K562 (cell line): ENCODE results near the gene EEF1AKMT1. TPM values are rescaled to one million over a fixed set of nuclear protein-coding genes. Genes with fewer than 3 reads are reported as not detected.

Experiments
- ATAC-seq: fragments of 200-7000 bp; cut with Tn5 transposase; 3 replicates; pipeline ENCODE4 v1.9.1; 2020; ENCODE audit warnings: moderate library complexity
- BruUV-seq: library from RNA; stranded (reverse); fragments of 400-500 nt; replicated peaks from 2 replicates; lab custom pipeline; 2021; lab: Mats Ljungman, UMichigan
- CTCF ChIA-PET: fragments of 300-600 bp; formaldehyde crosslinking; extraction: SDS; loops from one replicate; lab custom pipeline; 2021; ENCODE audit warnings: low intra/inter-chr PET ratio; lab: Yijun Ruan, JAX
- POLR2A ChIA-PET: fragments of 300-600, 350-650 bp; sonication (Branson Sonifier 250); formaldehyde crosslinking; extraction: SDS; loops from one replicate; lab custom pipeline; 2021; ENCODE audit warnings: antibody characterized with exemption, inconsistent platforms; lab: Yijun Ruan, JAX
- DNase-seq, 4 experiments: peaks; one replicate each; pipeline versions ENCODE4 v3.0.0 to v3.0.0-alpha.2; 2011 to 2018; ENCODE audit warnings: low spot score in 3 of 4, mixed read lengths in 3 of 4; ENCODE audit errors: extremely low read depth in 1 of 4
- FAIRE-seq: peaks from 2 replicates; lab custom pipeline; 2011; peaks lifted over from hg19 to GRCh38; lab: Jason Lieb, UNC
- H2AFZ ChIP-seq: 2 replicates; pipeline ENCODE4 v1.6.0; 2011; ENCODE audit warnings: low read depth, low read length, control low read depth, inconsistent platforms
- H3K27ac ChIP-seq: fragments of 200-600 bp; 3 replicates; pipeline ENCODE4 v1.8.0; 2011; ENCODE audit warnings: low read depth, mild to moderate bottlenecking, control low read depth, inconsistent platforms, low read length, moderate library complexity, mixed read lengths; ENCODE audit errors: extremely low read depth
- H3K27me3 ChIP-seq, 2 experiments: fragments of 300-600 bp in 1 of 2; 2 replicates in 1 of 2; 3 replicates in 1 of 2; pipeline versions ENCODE4 v1.6.0 to v1.8.0; 2011; ENCODE audit warnings: inconsistent platforms in 2 of 2, low read length in 2 of 2, mild to moderate bottlenecking in 1 of 2, mixed read lengths in 1 of 2, moderate library complexity in 1 of 2; ENCODE audit not compliant: control insufficient read depth in 2 of 2, insufficient read depth in 2 of 2
- H3K36me3 ChIP-seq: fragments of 300-600 bp; 3 replicates; pipeline ENCODE4 v1.8.0; 2011; ENCODE audit warnings: mild to moderate bottlenecking, low read length, inconsistent platforms; ENCODE audit not compliant: control insufficient read depth, insufficient read depth
- H3K4me1 ChIP-seq, 2 experiments: fragments of 200-600 bp in 1 of 2; replicated peaks in 1 of 2; 2 replicates in 1 of 2; 3 replicates in 1 of 2; pipeline versions ENCODE4 v1.5.1 to v1.8.0; 2011; ENCODE audit warnings: inconsistent platforms in 2 of 2, low read length in 2 of 2, mild to moderate bottlenecking in 1 of 2, mixed read lengths in 1 of 2, moderate library complexity in 1 of 2; ENCODE audit not compliant: control insufficient read depth in 2 of 2, insufficient read depth in 2 of 2
- H3K4me2 ChIP-seq: 2 replicates; pipeline ENCODE4 v1.6.1; 2011; ENCODE audit warnings: low read length, control low read depth, inconsistent platforms, mixed read lengths; ENCODE audit not compliant: insufficient read depth
- H3K4me3 ChIP-seq: fragments of 200-600 bp; sonication (generic), shearing (Covaris generic); 2 replicates; pipeline ENCODE4 v1.5.1; 2016; ENCODE audit warnings: control low read depth, inconsistent platforms
- H3K79me2 ChIP-seq: fragments of 200-600 bp; 3 replicates; pipeline ENCODE4 v1.8.0; 2011; ENCODE audit warnings: low read length, inconsistent platforms; ENCODE audit not compliant: control insufficient read depth, insufficient read depth
- H3K9ac ChIP-seq, 2 experiments: 2 replicates each; pipeline versions ENCODE4 v1.6.0 to v1.6.1; 2011; ENCODE audit warnings: low read depth in 2 of 2, low read length in 2 of 2, control low read depth in 1 of 2, inconsistent platforms in 1 of 2, mild to moderate bottlenecking in 1 of 2, mixed read lengths in 1 of 2; ENCODE audit not compliant: insufficient read depth in 1 of 2
- H3K9me1 ChIP-seq: one replicate; pipeline ENCODE4 v1.6.0; 2011; ENCODE audit warnings: inconsistent platforms, mild to moderate bottlenecking, low read length, moderate library complexity; ENCODE audit not compliant: control insufficient read depth, insufficient read depth
- H3K9me3 ChIP-seq: replicated peaks from 2 replicates; pipeline ENCODE4 v1.5.1; 2011; ENCODE audit warnings: low read depth, low read length, inconsistent platforms; ENCODE audit not compliant: control insufficient read depth, insufficient read depth
- H4K20me1 ChIP-seq: replicated peaks from 2 replicates; pipeline ENCODE4 v1.6.1; 2011; ENCODE audit warnings: low read length, inconsistent platforms, mixed read lengths; ENCODE audit not compliant: control insufficient read depth, insufficient read depth
- BCL6 ChIP-seq: fragments of 250-450 bp; sonication (Bioruptor Pico); IDR thresholded peaks from 2 replicates; pipeline ENCODE4 v1.4.0; 2020
- BHLHE40 ChIP-seq: IDR thresholded peaks from 2 replicates; pipeline ENCODE4 v1.6.1; 2011; ENCODE audit warnings: low read length, improper control_type of control experiment
- CBX8 ChIP-seq: fragments of 200-600 bp; sonication (generic); IDR thresholded peaks from 2 replicates; pipeline ENCODE4 v1.6.1; 2012; ENCODE audit warnings: borderline replicate concordance, mixed run types, low read depth, mild to moderate bottlenecking, moderate library complexity, mixed read lengths, low read length, control low read depth, inconsistent platforms; ENCODE audit not compliant: poor library complexity, severe bottlenecking; ENCODE audit errors: extremely low read depth
- CHCHD3 ChIP-seq: fragments of 250-450 bp; sonication (Bioruptor Pico); IDR thresholded peaks from 2 replicates; pipeline ENCODE4 v2.1.2; 2022; ENCODE audit warnings: mild to moderate bottlenecking
- CREBBP ChIP-seq: IDR thresholded peaks from one replicate; pipeline ENCODE4 v1.6.1; 2012; ENCODE audit warnings: low read depth, mild to moderate bottlenecking, control low read depth, inconsistent platforms, low read length
- EP400 ChIP-seq: fragments of 450-650 bp; IDR thresholded peaks from 2 replicates; pipeline ENCODE4 v1.6.1; 2017; ENCODE audit warnings: antibody characterized with exemption, mild to moderate bottlenecking, moderate library complexity
- HEY1 ChIP-seq: fragments of 250-450 bp; sonication (Bioruptor Pico); IDR thresholded peaks from 2 replicates; pipeline ENCODE4 v1.5.0; 2020; ENCODE audit warnings: mild to moderate bottlenecking, moderate library complexity, borderline replicate concordance
- HNRNPH1 ChIP-seq: fragments of 200-400 bp; formaldehyde crosslinking; optimal IDR thresholded peaks from 2 replicates; pipeline ENCODE3; 2017; ENCODE audit warnings: low read depth, mild to moderate bottlenecking, low read length, moderate library complexity
- PHF20 ChIP-seq: fragments of 450-650 bp; IDR thresholded peaks from 2 replicates; pipeline ENCODE4 v1.6.1; 2018; ENCODE audit not compliant: partially characterized antibody
- SLC30A9 ChIP-seq: fragments of 250-450 bp; sonication (Bioruptor Pico); IDR thresholded peaks from 2 replicates; pipeline ENCODE4 v1.8.0; 2022; ENCODE audit warnings: mild to moderate bottlenecking, moderate library complexity
- ZNF134 ChIP-seq: fragments of 250-450 bp; sonication (Bioruptor Pico); conservative IDR thresholded peaks from 2 replicates; pipeline ENCODE4 v1.4.0; 2020
- ZNF436 ChIP-seq: fragments of 250-450, 450-650 bp; sonication (Bioruptor Pico); formaldehyde crosslinking; IDR thresholded peaks from 2 replicates; pipeline ENCODE4 v1.7.0; 2020; ENCODE audit warnings: mild to moderate bottlenecking
- ZNF785 ChIP-seq: fragments of 250-450 bp; sonication (Bioruptor Pico); IDR thresholded peaks from 2 replicates; pipeline ENCODE4 v1.4.0; 2020; ENCODE audit warnings: mild to moderate bottlenecking
- WGBS: fragments of 100-300 bp; shearing (Covaris generic); methylation state at CpG from one replicate; pipeline ENCODE4 v1.1.6; 2016; ENCODE audit warnings: low coverage, mixed read lengths; ENCODE audit not compliant: insufficient coverage; ENCODE audit errors: missing lambda C conversion rate; 5-methylcytosine and 5-hydroxymethylcytosine counted together
- in situ Hi-C: fragments of 300-500 bp; cut with MboI; formaldehyde crosslinking; loops from 4 replicates; pipeline ENCODE4 v1.15.0; 2018; ENCODE audit warnings: inconsistent platforms, mixed read lengths
- intact Hi-C: fragments of 100-400 bp; cut with micrococcal nuclease; formaldehyde crosslinking; loops from 2 replicates; pipeline ENCODE4 v1.14.2; 2022
- polyA plus RNA-seq, 8 experiments: library from polyadenylated mRNA; depleted of rRNA in 4 of 8; stranded (reverse) in 5 of 8; unstranded in 3 of 8; fragments of >200 nt; fragmentation: Nextera tagmentation in 2 of 8; fragmentation: Illumina TruSeq in 1 of 8; extraction: Ambion mirVana in 2 of 8; extraction: Trizol in 1 of 8; gene quantifications; 2 replicates each; pipeline versions ENCODE4 v1.2.1 to v1.2.3, GENCODE V29; 2011 to 2014; ENCODE audit warnings: inconsistent platforms in 1 of 8, missing spikeins in 1 of 8
- total RNA-seq, 7 experiments: library from RNA; depleted of rRNA in 6 of 7; stranded (reverse); fragments of >200 nt in 6 of 7; fragmentation: Illumina TruSeq in 2 of 7; extraction: Trizol in 2 of 7; gene quantifications; 2 replicates each; pipeline versions ENCODE4 v1.2.1 to v1.2.3, GENCODE V29; 2011 to 2021; ENCODE audit warnings: low replicate concordance in 1 of 7

The EEF1AKMT1 gene
- total and polyA plus RNA-seq, 9 of the 15 experiments (the other 6 are each of a cell fraction or from before 2014, with no cell fraction given), result 5.3 to 36.3 (median 7.9) TPM

DNA sequence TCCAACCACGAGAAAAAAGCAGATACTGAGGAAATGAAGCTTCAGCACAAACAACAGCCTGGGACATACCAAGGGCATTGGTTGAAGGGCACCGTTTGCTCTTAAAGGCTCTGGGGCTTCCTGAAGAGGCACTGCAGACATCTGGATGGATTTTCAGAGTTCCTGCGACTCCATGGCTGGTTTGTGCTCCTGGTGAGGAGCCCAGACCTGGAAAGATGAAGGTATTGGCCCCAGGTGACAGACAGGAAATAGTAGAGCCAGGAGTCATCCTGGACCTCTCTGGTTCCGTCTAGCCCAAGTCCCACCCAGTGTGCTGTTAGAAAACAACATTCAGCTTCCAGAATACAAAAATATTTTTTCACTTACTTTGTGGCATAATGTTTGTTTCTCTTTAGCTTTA is 64.0 kb downstream of the EEF1AKMT1 start:
- no TSS peak for BruUV-seq
- FAIRE-seq, result no peak
- no peaks in the 10 kb centered on the region for H3K79me2 ChIP-seq
- no peak overlapping the region for H3K4me3 ChIP-seq
- H3K36me3 ChIP-seq, result no peaks in the 10 kb centered on the region
- TF ChIP-seq BHLHE40 (no peak), BCL6 (CRISPR knock-in tag) (no peak), SLC30A9 (CRISPR knock-in tag) (no peak), CHCHD3 (CRISPR knock-in tag) (no peak)
- TF ChIP-seq, all 486 proteins: peak for 0
- ChIA-PET POLR2A (no interaction called here), CTCF (no interaction called here)
- no peaks in the 10 kb centered on the region; a peak in 1 of 5 replicates for H3K27me3 ChIP-seq
- no peak overlapping the region for H3K9ac ChIP-seq
- H3K9me3 ChIP-seq, result no peaks in the 10 kb centered on the region
- DNase-seq, result no peak
- H3K4me2 ChIP-seq, result no peak overlapping the region
- ATAC-seq, result no peak
- no peak overlapping the region for H2AFZ ChIP-seq
- no peak overlapping the region for H3K27ac ChIP-seq
- no peaks in the 10 kb centered on the region for H3K9me1 ChIP-seq
- in situ Hi-C loops, result loop anchor here (10.0 kb wide), 1 partner anchor 215 kb away; no protein-coding TSS in a partner anchor
- no peaks in the 10 kb centered on the region for H4K20me1 ChIP-seq
- H3K4me1 ChIP-seq, result peaks cover 4 to 5% of the 10 kb centered on the region in 2 experiments; a peak in 4 of 5 replicates
- intact Hi-C loops, result loop anchor here (2.0 to 5.0 kb wide), 2 partner anchors 63 to 215 kb away; partner anchors contain the start of gene EEF1AKMT1
- 20% methylated on average over 4 of the region's 4 CpGs for WGBS

DNA sequence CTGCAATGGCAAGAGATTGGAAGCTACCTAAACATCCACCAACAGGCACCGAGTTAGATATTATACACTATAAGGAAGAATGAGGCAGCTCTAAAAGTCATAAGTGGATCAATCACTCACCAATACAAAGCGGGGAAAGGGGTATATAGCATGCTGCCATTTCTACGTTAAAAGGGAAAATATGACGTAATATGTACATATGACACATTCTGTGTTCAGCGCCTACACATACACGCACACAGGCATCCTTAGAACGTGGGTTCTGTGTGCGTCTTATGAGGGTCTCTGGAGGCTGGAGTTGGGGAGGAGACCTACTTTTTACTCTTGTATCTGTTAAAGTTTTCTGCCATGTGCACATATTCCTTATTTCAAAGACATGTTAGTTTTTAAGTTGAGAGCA is 64.4 kb downstream of the EEF1AKMT1 start:
- Histone ChIP-seq H3K4me1 (peaks cover 6 to 9% of the 10 kb centered on the region in 2 experiments; a peak in 4 of 5 replicates), H3K79me2 (no peaks in the 10 kb centered on the region), H4K20me1 (no peaks in the 10 kb centered on the region), H3K36me3 (no peaks in the 10 kb centered on the region), H3K9ac (no peak overlapping the region), H3K27me3 (no peaks in the 10 kb centered on the region), H3K4me3 (no peak overlapping the region), H3K9me1 (no peaks in the 10 kb centered on the region), H3K9me3 (no peaks in the 10 kb centered on the region), H3K4me2 (no peak overlapping the region), H3K27ac (no peak overlapping the region), H2AFZ (no peak overlapping the region)
- intact Hi-C loops (no loop called here), in situ Hi-C loops (no loop called here)
- no peak for DNase-seq
- ChIA-PET POLR2A (no interaction called here), CTCF (no interaction called here)
- no peak for ATAC-seq
- 49% methylated on average over 8 of the region's 8 CpGs for WGBS
- BruUV-seq, result no TSS peak
- TF ChIP-seq ZNF134 (no peak), HNRNPH1 (no peak), HEY1 (CRISPR knock-in tag) (no peak), CREBBP (no peak), ZNF785 (CRISPR knock-in tag) (no peak), EP400 (no peak), PHF20 (no peak), ZNF436 (CRISPR knock-in tag) (no peak), CBX8 (no peak)
- no peak for FAIRE-seq
